ENCODE results near the gene TMEM117.

Gene TMEM117

DNA sequence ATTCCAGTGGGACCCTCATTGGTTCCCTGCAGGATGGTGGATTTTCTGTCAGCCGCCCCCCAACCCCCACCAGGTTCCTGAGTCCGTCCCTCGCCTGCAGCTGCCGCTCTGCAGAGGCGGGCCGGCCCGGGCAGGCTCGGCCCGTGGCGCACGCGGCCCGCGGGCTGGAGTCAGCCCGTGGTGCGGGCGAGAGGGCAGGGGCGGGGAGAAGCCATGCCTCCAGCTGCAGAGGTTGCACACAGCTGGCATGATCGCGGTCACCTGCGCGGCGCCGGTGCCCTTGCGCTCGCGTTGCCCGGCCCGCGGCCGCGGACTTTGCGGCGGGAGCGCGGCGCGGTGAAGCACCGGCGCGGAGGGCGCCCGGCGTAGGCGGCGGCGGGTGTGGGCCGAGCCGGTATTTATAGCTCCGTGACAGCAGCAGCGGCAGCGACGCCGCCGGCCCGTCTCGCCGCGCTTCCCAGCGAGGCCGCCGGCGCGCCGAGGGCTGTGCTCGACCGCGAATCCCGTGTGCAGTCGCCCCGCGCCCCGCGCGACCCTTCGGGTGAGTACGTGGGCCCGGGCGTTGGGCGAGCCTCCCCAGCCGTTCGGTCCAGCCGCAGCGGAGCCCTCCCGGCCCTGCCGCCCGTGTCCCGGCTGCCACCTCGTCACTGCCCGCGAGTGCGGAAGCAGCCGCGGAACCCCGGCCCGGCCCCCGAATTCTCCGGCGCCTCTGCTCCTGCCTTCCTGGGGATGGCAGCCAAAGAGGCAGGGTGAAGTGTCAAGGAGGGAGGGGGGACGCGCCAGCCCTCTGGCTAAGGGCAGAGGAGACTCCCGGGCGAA is at the start of gene TMEM117:
Gene TMEM117, plus strand, starts transcription at position 426 of the 819 bp plus-strand sequence.
- no peak for DNase-seq

DNA sequence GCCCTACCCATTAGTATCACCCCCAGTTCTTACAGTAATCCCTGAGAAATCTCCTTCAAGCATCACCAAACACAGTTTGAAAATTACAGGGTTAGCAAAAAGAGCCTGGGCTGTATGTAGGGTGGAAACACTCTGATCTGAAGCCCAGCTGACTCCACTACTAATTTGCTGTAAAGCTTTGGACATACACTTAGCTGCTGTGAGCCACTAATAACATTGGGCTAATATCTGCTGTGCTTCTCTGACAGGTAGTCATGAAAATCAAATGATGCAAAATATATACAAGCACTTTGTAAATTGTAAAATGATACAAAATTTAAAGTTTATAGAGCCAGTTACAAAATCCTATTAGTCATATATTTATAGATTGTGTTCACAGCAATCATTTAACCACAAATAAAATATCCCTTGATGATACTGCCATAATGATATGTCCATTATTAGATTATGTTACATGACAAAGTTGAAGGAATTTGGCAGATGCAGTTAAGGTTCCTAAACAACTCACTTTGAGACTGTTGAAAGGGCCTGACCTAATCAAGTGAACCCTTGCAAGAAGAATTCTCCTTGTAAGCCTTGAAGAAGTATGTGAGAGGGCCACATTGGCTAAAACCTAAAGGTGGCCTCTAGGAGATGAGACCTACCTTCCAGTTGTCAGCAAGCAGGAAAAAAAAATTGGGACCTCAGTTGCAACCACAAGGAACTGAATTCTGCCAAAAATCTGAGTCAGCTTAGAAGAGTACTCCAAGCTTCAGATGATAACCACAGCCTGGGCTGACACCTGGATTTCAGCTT is 48.8 kb upstream of the TMEM117 start:
- no peak for DNase-seq

DNA sequence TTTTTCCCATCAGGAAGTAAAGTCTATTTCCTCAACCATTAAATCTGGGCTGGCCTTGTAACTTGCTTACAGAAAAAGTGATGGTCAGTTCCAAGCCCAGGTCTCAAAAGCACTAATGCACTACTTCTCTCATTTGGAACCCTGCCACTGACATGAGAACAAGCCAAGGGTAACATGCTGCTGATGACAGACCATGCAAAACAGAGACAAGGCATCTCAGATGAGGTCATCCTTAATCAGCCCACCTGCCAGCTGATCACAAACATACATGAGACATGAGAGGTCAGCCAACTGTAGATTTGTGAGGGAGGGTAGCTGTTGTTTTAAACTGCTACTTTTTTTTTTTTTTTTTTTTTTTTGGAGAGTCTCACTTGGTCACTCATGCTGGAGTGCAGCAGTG is 45.9 kb upstream of the TMEM117 start:
- no peak for DNase-seq

DNA sequence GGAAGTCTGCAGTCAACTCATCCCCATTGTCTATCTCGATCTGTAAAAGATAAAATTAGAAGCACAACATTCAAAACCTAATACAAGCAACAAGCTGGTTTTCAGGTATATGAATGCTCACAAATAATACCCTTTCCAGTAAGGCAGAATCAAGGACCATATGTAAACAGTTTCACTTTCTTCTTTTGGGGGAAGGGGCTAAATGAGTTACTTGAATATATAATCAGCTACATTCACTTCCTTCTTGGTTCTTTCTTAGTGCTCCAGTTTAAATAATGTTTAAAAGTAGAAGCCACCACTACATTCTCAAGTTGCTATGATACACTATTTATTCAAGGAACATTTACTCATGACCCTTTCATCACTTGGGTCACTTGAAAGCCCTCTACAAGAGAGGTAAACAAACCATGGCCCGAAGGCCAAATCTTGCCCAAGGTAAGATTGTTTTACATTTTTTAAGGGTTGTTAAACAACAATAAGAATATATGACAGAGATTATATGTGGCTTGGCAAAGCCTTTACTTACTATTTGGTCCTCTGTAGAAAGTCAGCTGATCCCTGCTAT is 40.1 kb upstream of the TMEM117 start:
- no peak for DNase-seq

DNA sequence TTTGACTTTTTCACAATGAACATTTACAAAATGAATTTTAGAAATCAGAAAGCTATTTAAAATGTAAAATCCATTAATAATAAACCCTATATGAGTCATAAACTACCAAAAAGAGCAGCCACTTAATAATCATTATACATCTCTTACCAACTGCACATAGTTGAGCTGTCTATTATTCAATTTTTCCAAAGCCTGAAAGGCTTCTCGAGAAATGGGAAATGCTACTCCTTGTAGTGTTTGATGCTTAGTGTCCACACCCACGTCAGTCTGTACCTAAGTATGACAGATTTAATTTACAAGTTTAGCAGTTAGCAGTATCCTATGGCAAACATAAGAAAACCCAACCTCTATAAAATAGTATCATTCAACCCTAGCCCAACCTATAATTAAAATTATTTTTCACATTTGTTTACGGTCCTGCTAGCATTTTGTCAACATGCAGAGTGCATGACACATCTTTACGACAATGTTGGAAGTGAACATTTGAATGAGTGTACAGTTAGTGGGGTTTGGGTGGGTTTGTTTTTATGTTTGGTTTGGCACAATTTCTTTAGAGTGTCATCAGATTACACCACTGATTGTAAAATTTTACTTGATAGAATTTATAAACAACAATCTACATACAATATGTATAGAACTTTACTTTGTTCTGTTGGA is 38.2 kb upstream of the TMEM117 start:
- no peak for DNase-seq

DNA sequence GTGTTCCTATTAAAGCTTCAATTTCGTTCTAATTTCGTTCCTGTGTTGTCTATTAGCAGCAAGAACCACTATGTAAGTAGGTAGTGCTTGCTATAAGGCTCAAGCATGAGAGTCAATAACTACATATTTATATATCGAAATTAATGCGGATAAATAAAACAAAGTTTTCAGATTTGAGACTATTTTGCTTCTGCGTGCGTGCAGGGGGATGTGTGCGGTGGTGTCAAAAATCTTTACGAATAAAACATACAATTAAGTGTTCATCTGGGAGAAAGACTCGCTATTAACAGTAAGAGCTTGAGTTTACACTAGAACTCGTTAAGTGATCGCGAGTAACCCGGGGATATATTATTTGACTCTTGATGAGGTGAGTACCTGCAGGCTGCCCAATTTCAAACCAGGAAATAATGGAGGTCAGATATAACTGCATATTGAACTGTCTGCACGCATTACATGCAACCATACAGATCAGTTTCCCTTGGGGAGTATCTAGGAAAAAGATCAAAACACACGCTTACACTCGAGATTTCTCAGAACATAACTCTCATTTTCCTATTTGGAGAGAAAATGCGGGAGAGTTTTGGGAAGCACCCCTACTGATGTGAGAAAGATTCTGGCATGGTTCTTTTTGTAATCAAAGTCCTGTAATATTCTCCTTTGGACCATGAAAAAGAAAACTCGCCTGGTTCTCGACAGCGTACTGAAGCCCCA is 30.6 kb upstream of the TMEM117 start:
- DNase-seq, result no peak

DNA sequence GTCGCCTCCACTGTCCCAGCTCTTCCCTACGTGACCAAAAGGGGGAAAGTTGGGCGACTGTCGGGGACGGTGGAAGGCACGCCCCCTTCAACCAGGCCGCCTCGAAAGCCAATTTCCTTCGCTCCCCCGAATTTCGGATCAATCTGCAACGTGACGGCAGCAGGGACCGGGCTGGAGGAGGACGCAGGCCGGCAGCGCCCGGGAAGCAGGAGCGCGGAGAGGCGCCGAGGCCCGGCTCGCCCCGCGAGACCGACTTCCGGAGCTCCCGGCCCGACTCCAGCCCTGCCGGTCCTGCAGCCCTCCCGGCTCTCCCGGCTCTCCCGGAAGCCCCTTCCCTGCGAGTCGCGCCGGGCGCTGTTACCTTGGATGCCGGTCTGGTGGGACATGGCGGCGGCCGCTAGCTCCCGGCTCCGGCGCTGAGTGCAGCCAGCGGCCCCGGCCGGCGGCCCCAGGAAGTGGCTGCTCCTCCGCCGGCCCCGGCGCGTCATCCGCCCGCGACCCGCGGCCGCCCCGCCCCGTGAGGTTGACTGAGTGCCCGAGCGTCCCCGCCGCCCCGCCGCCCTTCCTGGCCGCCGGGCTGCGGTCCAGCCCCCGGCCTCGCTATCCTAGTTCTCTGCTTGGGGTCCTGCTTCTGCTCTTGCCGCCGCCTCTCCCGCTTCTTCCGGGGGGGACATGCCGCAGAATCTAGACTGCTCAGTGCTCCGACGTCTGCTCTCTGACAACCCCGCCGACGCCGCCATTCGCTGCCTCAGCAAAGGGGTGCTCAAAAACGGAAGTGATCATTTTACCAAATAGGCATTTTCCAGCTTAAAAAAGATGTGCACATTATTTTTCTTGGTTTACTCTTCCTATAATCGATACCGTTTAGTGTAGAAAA is 29.8 kb upstream of the TMEM117 start, which contains the start of gene TWF1:
Gene TWF1, minus strand, starts transcription at position 458 of the 877 bp plus-strand sequence. Its CDS starts 72 bp downstream, at position 386.
- DNase-seq, result no peak

DNA sequence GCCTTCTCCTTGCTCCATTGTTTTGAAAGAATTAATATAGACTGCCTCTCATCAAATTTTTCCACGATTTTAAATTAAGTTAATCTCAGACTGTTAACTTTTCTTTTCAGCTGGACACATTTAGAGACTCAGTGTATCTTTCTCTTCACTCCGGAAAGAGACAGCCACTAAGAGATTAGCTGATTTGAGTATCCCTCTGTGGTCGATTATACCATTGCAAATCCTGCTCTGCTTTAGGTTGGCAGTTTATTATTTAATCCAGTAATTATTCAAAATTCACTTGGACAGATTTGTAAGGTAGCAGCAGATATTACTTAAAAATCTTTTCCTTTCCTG is 29.2 kb upstream of the TMEM117 start:
- DNase-seq, result no peak

DNA sequence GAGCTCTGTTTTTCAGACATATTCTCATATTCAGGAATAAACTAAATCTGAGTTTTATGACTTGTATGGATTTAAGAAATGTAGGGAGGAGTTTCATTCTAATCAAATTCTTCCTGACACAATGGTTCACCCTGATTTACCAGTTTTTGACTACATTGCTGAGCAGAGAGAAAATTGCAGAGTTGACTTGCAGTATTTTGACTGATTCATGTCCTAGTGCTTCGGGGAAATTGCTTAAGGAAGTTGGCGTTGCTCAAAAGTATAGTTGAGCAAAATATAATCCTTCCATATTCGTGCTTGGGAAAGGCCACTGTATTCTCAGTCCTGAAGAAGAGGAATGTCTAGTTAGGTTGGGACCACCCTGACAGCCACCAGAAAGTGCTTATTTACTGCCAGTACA is 28.5 kb upstream of the TMEM117 start:
- DNase-seq, result no peak

DNA sequence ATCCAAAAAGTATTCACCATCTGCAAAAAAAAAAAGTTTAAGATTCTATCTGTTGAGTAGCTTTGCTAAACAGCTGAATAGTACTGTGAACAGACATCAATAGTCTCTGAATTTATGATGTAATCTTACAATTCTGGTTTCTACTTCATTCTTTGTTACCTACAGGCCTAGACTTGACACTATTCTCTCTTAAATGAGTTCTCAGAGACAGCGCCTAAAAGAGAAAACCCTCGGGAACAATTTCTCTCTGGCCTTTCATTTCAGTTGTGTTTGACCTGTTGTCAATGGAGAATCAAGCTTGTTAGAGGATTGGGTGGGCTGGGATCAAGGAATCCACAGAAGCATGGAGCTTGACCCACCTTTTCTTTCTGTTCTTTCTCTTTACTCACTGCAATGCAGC is 23.8 kb upstream of the TMEM117 start:
- DNase-seq, result no peak

DNA sequence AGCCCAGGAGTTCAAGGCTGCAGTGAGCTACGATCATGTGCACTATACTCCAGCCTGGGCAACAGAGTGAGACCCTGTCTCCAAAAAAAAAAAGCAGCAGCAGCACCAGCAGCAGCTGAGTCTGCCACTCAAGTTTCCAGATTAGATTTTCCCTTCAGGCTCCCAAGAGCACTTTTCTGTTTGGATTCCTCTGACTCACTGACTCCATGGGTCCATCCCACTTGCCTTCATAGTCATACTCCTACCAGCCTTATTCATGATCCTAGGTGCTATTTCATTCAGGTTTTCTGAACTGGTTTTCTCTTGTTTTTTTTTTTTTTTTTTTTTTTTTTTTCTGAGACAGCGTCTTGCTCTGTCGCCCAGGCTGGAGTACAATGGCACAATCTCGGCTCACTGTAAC is 23.0 kb upstream of the TMEM117 start:
- no peak for DNase-seq

DNA sequence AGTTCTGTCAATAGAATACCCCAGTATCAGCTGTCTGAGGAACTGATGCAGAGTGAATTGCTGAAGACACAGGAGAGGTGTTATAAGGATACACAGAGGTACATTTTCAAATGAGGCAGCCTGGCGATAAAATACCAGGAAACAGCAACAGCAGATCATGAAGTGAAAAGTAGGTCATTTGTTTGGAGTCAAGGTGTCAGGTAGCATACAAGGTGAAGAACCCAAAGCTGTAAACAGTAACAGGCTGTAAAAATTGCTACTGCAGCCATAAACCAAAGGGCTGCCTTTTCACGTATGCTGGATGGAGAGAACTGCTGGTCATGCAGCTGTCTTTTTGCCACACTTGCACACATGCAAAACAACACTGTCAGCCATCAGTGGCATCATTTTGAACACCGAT is 20.5 kb upstream of the TMEM117 start:
- DNase-seq, result no peak

DNA sequence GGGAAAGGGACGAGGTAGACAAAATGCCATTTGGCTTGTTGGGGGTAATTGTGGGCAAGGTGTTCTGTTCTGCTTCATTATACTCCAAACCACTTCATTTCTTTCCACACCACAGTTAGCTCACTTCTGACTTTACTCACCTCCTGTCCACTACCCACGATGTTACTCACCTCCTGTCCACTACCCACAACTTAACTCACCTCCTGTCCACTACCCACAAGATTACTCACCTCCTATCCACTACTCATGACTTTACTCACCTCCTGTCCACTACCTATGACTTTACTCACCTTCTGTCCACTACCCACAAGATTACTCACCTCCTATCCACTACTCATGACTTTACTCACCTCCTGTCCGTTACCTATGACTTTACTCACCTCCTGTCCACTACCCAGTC is 19.7 kb upstream of the TMEM117 start:
- DNase-seq, result no peak

DNA sequence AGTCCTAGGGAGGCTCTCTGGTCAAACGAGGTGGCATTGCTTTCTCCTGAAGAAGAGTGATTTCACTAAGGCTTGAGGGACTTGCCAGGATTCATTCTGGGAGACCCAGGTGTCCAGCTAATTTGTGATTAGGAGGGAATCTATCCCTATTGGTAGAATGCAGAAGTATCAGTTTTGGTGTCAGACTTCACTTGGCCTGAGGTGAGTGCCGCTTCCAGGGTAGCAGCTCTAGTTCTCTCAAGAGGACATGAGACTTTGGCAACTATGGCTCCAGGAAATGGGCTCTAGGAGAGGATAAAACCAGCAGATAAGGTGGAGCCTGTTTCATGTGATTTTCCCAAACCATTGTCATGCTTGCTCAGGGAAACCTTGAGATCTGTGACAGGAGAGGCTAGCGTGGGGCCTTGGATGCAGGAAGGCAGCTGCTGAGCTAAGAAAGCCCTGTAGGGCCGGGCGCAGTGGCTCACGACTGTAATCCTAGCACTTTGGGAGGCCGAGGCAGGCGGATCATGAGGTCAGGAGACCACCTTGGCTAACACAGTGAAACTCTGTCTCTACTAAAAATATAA is 11.6 kb upstream of the TMEM117 start:
- DNase-seq, result no peak

DNA sequence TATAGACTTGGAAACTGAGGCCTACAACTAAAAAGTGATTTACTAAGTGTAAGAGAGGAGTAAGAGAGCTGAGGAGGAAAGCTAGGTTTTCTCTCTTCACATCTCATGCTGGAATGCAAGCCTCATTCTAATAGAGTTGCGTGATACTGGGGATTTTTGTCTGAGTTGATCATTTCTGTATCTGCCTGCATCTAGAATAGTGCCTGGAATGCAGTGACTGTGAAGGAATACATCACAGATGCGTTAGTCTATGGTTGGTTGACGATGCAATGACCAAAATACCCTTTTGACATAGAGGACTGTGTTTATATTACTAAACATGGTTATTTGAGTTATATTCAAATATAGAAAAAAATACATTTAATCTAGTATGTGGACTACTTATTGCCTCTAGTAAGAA is 9.2 kb upstream of the TMEM117 start:
- DNase-seq, result no peak

DNA sequence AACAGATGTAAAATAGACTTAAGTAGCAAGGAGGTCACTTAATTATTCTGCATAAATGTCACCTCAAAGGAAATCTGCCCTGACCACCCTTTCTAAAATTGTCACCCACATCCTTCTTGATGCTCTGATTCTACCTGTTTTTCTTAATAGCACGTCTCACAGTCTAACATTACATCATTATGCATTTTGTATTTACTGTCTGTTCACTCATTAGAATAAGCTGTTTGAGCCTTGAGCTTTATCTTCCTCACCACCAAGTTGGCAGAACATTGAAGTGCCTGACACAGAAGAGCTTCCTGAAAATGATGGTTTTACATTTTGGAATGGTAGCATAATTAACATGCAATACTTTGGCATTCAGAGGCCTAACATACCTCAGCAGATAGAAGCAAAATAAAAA is 8.8 kb upstream of the TMEM117 start:
- no peak for DNase-seq

DNA sequence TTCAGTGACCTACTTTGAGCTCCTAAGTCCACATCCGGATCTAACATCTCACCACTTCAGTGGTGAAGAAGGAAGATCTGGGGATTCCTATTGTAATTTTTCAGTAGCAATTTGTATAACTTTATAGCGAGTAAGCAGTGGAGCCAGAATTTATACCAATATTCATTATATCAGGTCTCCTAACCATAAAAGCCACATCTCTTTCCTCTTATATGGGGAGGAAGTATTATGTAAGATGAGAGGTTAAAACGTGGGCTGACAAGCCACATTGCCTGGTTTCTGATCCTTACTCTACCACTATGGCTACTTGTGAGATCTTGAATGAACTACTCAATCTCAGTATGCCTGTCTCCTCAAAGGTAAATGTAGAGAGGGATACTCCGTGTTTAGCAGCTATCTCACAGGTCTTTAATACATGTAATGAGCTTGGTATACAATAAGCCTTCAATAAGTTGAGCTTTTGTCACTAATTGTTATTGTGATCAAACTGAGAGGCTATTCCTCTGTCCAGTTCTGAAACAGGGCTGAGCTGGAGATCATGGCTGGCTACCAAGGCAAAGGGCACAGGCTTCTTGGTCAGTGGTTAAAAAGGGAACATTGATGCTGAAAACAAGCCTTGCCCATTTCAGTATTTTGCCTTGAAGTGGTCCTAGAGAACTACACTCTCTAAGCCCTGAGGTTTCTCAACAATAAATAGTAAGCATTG is 3.3 kb upstream of the TMEM117 start:
- DNase-seq, result no peak

DNA sequence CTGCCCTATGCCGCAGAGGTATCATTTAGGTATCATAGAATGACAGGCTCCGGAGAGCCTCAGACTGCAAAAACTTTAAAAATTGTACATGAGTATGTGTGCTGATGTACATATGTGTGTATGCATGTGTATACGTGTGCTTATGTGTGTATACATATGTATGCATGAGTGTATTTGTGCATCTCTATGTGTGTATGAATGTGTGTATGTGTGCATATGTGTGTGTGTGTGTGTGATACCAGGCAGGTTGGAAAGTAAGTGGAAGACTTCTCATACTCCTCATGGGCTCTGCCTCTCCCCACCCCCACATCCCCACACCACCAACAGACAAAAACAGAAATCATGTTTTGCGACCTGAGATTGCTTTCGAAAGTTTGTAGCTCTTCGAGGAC is 621 bp upstream of the TMEM117 start:
- no peak for DNase-seq

DNA sequence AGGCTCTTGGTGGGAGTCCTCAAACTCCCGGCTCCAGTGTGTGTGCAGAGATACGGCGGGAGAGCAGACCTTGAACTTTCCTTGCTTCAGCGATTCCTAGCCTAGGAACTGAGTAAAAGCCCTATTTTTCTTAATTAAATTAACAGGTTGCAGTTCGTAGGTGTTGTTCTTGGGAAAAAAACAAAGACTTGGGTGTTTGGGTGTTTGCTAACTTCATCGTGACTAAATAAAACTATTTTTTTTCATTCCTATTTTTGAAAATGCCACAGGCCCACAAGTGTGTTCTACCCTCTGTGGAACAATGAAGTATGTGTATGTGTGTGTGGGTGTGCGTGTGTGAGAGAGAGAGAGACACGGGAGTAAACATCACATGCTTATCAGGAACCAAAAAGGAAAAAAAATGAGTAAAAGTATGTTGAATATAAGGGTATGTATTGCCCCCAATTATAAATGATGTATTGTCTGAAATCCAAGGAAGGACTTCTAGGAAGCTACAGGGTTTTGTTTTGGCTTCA is 651 bp downstream of the TMEM117 start:
- no peak for DNase-seq

DNA sequence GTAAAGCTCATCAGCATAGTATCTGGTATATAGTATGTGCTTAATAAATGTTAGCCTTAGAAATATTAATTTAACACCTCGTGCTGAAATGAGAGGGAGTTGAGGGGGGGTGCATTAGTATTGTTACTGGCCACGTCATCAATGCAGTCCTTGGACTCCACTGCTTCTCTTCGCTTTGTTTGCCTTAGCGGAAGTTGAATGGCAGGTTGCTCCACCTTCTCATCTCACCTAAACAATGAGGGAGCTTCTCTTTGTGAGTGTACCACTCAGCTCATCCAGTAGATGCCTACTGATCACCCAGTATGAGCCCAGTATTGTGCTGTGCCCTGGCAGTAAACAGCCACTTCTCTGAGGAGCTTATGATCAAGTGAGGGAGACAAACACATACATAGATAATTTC is 4.5 kb downstream of the TMEM117 start:
- no peak for DNase-seq

DNA sequence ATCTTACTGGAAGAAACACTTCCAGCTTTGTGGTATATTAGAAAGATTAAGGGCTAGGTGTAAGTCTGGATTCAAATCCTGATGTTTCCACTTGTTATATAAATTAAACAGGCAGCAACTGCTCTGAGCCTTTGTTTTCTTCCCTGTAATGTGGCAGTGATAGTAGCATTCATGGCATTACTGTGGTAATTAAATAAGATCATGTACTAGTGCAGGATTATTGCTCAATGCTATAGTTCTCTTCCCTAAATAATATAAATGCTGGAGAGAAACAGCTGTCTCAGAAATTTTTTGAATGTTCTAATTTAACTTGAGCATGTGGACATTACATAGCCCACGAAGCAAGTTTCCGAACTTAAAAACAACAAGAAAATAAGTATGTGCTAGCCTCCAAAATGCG is 5.4 kb downstream of the TMEM117 start:
- DNase-seq, result no peak

Data from NCI-H1694 (cell line).